Measurements from ENCODE around the gene OPN5.

Gene OPN5

DNA sequence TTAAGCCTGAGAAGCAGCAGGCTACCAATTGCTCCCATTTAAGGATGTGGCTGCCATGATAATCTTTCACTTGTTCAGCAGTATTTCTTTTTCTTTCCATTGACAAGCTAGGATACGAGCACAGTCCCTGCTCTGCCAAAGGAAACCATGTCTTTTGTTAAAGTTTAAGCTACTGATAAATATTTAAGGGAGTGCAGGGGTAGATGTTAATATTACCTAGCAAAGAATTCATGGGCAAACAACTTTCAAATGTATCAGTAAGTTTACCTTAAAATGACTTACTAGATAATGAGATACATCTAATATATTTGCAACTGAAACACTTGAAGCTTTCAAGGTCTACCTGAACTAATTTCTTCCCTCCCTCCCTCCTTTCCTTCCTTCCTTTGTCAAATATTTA lies 77.3 kb downstream of the OPN5 start:
- H3K4me3 ChIP-seq (ENCODE audit: extremely low read depth, insufficient read depth, low read length, poor library complexity, severe bottlenecking) = no peak overlapping the region
- H3K9me3 ChIP-seq (ENCODE audit: control insufficient read depth, low read length) = no peaks in the 10 kb centered on the region
- 67% methylated on average over 1 of the region's 1 CpG; no CpG with 5 or more reads in 1 of the 2 experiments for WGBS, 2 experiments (ENCODE audit: insufficient coverage in 2 of 2)
- H3K36me3 ChIP-seq (ENCODE audit: control insufficient read depth, insufficient read depth, low read length) = no peaks in the 10 kb centered on the region
- H3K4me1 ChIP-seq (ENCODE audit: control insufficient read depth, insufficient read depth, low read length, poor library complexity, severe bottlenecking) = no peaks in the 10 kb centered on the region
- H3K27ac ChIP-seq (ENCODE audit: low read depth, low read length, severe bottlenecking) = no peak overlapping the region

DNA sequence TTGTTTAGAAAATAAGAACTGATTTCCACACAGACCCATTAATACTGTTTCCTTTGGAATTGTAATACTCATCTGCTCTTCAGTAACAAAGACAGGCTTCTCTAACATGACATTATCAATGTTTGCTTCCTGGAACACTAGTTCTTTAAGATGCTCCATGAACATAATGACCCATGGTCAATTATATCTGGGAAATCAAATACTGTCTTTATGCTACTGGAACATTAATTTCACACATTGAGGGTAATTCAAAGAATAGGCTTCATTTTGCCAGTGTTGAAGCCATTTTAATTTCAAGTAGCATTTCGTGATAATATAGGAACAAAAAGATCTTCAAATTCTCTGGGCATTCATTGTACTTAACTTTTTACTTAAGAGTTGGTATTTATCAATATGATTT lies 80.9 kb downstream of the OPN5 start:
- H3K27ac ChIP-seq (ENCODE audit: low read depth, low read length, severe bottlenecking) = no peak overlapping the region
- H3K36me3 ChIP-seq (ENCODE audit: control insufficient read depth, insufficient read depth, low read length) = no peaks in the 10 kb centered on the region
- H3K4me1 ChIP-seq (ENCODE audit: control insufficient read depth, insufficient read depth, low read length, poor library complexity, severe bottlenecking) = no peaks in the 10 kb centered on the region
- H3K9me3 ChIP-seq (ENCODE audit: control insufficient read depth, low read length) = no peaks in the 10 kb centered on the region
- no peak overlapping the region for H3K4me3 ChIP-seq (ENCODE audit: extremely low read depth, insufficient read depth, low read length, poor library complexity, severe bottlenecking)
- WGBS, 2 experiments (ENCODE audit: insufficient coverage in 2 of 2) = no CpG with 5 or more reads among the region's 1 CpG

DNA sequence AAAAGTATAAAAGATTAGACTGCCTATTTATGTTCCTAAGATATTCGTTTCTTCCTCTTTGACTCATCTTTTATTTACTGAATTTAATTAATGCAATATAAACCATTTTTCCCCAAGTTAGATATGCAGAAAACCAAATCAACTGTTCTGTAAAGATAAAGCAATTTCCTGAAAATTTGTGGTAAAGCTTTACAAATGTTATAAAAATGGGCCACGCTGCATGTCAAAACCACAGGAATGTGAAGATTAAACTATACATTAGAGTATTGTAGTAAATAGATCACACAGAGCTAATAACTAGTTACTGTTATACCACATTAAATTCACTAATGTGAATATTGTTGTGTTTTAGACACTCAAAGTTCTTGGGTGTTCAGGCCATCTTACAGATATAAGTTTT lies 83.4 kb downstream of the OPN5 start:
- Histone ChIP-seq H3K4me1 (ENCODE audit: control insufficient read depth, insufficient read depth, low read length, poor library complexity, severe bottlenecking) (no peaks in the 10 kb centered on the region), H3K9me3 (ENCODE audit: control insufficient read depth, low read length) (no peaks in the 10 kb centered on the region), H3K36me3 (ENCODE audit: control insufficient read depth, insufficient read depth, low read length) (no peaks in the 10 kb centered on the region), H3K4me3 (ENCODE audit: extremely low read depth, insufficient read depth, low read length, poor library complexity, severe bottlenecking) (no peak overlapping the region), H3K27ac (ENCODE audit: low read depth, low read length, severe bottlenecking) (no peak overlapping the region)
- no CpG with 5 or more reads among the region's 2 CpGs for WGBS, 2 experiments (ENCODE audit: insufficient coverage in 2 of 2)

DNA sequence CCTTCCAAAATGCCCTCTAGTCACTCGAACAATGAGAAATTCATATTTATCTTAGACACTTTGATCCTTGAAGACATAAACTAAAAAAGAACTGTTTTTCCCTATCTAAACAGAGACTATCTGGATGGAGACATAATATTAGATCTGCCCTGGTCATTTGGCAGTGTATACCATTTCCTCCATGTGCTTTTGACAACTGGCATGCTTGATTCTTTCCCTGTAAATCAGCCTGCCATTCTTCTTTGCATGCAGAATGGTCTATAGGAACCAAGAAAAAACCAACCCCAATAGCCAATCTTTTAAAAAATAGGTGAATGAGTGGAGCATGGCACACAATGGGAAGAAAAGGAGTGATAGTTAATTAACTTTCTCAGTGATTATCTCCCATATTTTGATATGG lies 93.8 kb downstream of the OPN5 start:
- H3K27ac ChIP-seq (ENCODE audit: low read depth, low read length, severe bottlenecking) = no peak overlapping the region
- H3K4me3 ChIP-seq (ENCODE audit: extremely low read depth, insufficient read depth, low read length, poor library complexity, severe bottlenecking) = no peak overlapping the region
- WGBS, 2 experiments (ENCODE audit: insufficient coverage in 2 of 2) = 71 to 80% methylated on average over 1 of the region's 1 CpG
- no peaks in the 10 kb centered on the region for H3K9me3 ChIP-seq (ENCODE audit: control insufficient read depth, low read length)
- no peaks in the 10 kb centered on the region for H3K36me3 ChIP-seq (ENCODE audit: control insufficient read depth, insufficient read depth, low read length)
- H3K4me1 ChIP-seq (ENCODE audit: control insufficient read depth, insufficient read depth, low read length, poor library complexity, severe bottlenecking) = no peaks in the 10 kb centered on the region

All from mesodermal cell (in vitro differentiated cells).